OCI-LY1 (cell line): Measurements from ENCODE around the gene MPP4.

Source experiments
- H2AFZ ChIP-seq: fragments of 200-600 bp; sonication (generic), shearing (Covaris generic); 2 replicates; pipeline ENCODE4 v1.6.0; 2014; ENCODE audit warnings: antibody characterized with exemption, mild to moderate bottlenecking, low read length
- H3F3A ChIP-seq: fragments of 200-600 bp; sonication (generic), shearing (Covaris generic); 2 replicates; pipeline ENCODE4 v1.6.0; 2014; ENCODE audit warnings: mild to moderate bottlenecking, antibody characterized with exemption, low read length, moderate library complexity; ENCODE audit not compliant: insufficient read depth
- H3K27ac ChIP-seq: fragments of 200-600 bp; sonication (generic); 2 replicates; pipeline ENCODE4 v1.5.1; 2014; ENCODE audit warnings: low read length, mixed run types, mild to moderate bottlenecking, low read depth; ENCODE audit not compliant: poor library complexity, severe bottlenecking
- H3K27me3 ChIP-seq: fragments of 200-600 bp; sonication (generic); 2 replicates; pipeline ENCODE4 v1.6.0; 2014; ENCODE audit warnings: antibody characterized with exemption, mild to moderate bottlenecking, low read length, moderate library complexity; ENCODE audit not compliant: insufficient read depth
- H3K36me3 ChIP-seq: fragments of 200-600 bp; sonication (generic); 2 replicates; pipeline ENCODE4 v1.6.1; 2014; ENCODE audit warnings: mild to moderate bottlenecking, antibody characterized with exemption, low read length, moderate library complexity, mixed read lengths; ENCODE audit not compliant: insufficient read depth
- H3K4me1 ChIP-seq: fragments of 200-600 bp; sonication (generic); 2 replicates; pipeline ENCODE4 v1.5.1; 2014; ENCODE audit warnings: mild to moderate bottlenecking, low read length, moderate library complexity; ENCODE audit not compliant: insufficient read depth, severe bottlenecking
- H3K4me2 ChIP-seq: fragments of 200-600 bp; sonication (generic), shearing (Covaris generic); 2 replicates; pipeline ENCODE4 v1.6.1; 2014; ENCODE audit warnings: low read length
- H3K4me3 ChIP-seq: fragments of 200-600 bp; sonication (generic); 2 replicates; pipeline ENCODE4 v1.5.1; 2014; ENCODE audit warnings: low read length, low read depth, mild to moderate bottlenecking, mixed read lengths; ENCODE audit not compliant: poor library complexity, severe bottlenecking
- H3K79me2 ChIP-seq: fragments of 200-600 bp; shearing (Covaris generic); 2 replicates; pipeline ENCODE4 v1.6.1; 2016; ENCODE audit warnings: mixed run types, low read length, mixed read lengths; ENCODE audit not compliant: insufficient read depth
- H3K9ac ChIP-seq: fragments of 200-600 bp; sonication (generic), shearing (Covaris generic); 2 replicates; pipeline ENCODE4 v1.6.1; 2014; ENCODE audit warnings: mild to moderate bottlenecking, low read length, mixed read lengths
- H3K9me2 ChIP-seq: fragments of 200-600 bp; sonication (generic), shearing (Covaris generic); 2 replicates; pipeline ENCODE4 v1.6.1; 2014; ENCODE audit warnings: low read depth, mild to moderate bottlenecking, low read length, mixed read lengths
- H3K9me3 ChIP-seq: fragments of 200-600 bp; shearing (Covaris generic); 2 replicates; pipeline ENCODE4 v1.6.1; 2014; ENCODE audit warnings: low read length, mixed read lengths
- H4K20me1 ChIP-seq: fragments of 200-600 bp; sonication (generic), shearing (Covaris generic); 2 replicates; pipeline ENCODE4 v1.6.0; 2016; ENCODE audit warnings: mild to moderate bottlenecking, low read length; ENCODE audit not compliant: insufficient read depth
- EZH2 ChIP-seq: fragments of 200-600 bp; sonication (generic), shearing (Covaris generic); IDR thresholded peaks from 2 replicates; pipeline ENCODE4 v1.8.0; 2017; ENCODE audit warnings: borderline replicate concordance, mixed run types, mild to moderate bottlenecking, antibody characterized with exemption, low read length, moderate library complexity, mixed read lengths
- TF ChIP-seq, protein P1 (sequence below): fragments of 200-600 bp; sonication (generic), shearing (Covaris generic); IDR thresholded peaks from 2 replicates; pipeline ENCODE4 v1.5.1; 2017; ENCODE audit warnings: mild to moderate bottlenecking, antibody characterized with exemption, low read length, moderate library complexity, mixed read lengths

The MPP4 gene

DNA sequence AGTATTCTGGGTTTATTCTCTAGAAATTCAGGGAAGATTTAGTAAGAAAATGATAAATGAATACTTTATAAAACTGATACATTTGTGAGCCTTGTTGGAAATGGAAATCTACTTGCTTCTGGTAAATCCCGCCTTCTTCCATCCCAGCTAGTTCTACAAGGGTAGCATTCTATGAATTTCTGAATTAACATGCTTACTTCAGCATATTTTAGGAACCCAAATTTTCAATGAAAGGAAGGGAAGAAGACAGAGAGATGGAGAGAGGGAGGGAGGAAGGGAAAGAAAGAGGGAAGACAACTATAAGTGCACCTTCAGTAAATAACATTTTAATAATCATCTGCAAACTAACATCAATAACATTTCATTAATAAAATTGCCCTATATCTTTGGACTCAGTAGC, 28.6 kb downstream of the MPP4 start:
- no peaks in the 10 kb centered on the region for H3K9me3 ChIP-seq
- no peaks in the 10 kb centered on the region for H4K20me1 ChIP-seq
- H3K36me3 ChIP-seq, result no peaks in the 10 kb centered on the region
- H3K27me3 ChIP-seq, result peaks cover 4% of the 10 kb centered on the region; the same call in 1 of the 2 replicates
- H3K4me2 ChIP-seq, result no peak overlapping the region
- H2AFZ ChIP-seq, result no peak overlapping the region
- no peaks in the 10 kb centered on the region for H3K9me2 ChIP-seq
- H3F3A ChIP-seq, result no peaks in the 10 kb centered on the region
- H3K4me3 ChIP-seq, result no peak overlapping the region
- no peak for TF ChIP-seq EZH2
- TF ChIP-seq, protein P1, sequence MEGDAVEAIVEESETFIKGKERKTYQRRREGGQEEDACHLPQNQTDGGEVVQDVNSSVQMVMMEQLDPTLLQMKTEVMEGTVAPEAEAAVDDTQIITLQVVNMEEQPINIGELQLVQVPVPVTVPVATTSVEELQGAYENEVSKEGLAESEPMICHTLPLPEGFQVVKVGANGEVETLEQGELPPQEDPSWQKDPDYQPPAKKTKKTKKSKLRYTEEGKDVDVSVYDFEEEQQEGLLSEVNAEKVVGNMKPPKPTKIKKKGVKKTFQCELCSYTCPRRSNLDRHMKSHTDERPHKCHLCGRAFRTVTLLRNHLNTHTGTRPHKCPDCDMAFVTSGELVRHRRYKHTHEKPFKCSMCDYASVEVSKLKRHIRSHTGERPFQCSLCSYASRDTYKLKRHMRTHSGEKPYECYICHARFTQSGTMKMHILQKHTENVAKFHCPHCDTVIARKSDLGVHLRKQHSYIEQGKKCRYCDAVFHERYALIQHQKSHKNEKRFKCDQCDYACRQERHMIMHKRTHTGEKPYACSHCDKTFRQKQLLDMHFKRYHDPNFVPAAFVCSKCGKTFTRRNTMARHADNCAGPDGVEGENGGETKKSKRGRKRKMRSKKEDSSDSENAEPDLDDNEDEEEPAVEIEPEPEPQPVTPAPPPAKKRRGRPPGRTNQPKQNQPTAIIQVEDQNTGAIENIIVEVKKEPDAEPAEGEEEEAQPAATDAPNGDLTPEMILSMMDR, result no peak
- no peak overlapping the region for H3K27ac ChIP-seq
- H3K9ac ChIP-seq, result no peak overlapping the region
- H3K4me1 ChIP-seq, result no peaks in the 10 kb centered on the region
- H3K79me2 ChIP-seq, result no peaks in the 10 kb centered on the region

DNA sequence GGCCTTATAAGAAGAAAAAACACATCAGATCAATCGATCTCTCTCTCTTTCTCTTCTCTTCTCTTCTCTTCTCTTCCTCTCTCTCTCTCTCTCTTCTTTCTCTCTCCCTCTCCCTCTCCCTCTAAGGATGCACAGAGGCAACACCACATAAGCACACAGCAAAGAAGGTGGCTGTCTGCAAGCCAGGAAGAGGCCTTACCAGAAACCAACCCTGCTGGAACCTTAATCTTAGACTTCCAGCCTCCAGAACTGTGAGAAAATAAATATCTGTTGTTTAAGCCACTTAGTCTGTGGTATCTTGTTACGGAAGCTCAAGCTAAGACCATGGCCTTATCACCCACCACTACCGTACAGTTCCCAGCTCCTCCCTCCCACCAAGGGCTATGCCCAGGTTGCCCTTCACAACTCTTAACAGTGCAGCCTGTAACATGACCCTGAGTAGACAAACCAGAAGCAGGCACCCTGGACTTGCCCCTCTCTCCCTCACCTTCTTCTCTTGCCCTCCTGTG, 30.0 kb downstream of the MPP4 start:
- Histone ChIP-seq H2AFZ (no peak overlapping the region), H3K9ac (no peak overlapping the region), H3K36me3 (no peaks in the 10 kb centered on the region), H3K4me1 (no peaks in the 10 kb centered on the region), H3K9me3 (no peaks in the 10 kb centered on the region), H3F3A (no peaks in the 10 kb centered on the region), H3K9me2 (no peaks in the 10 kb centered on the region), H3K27me3 (no peaks in the 10 kb centered on the region), H3K4me2 (no peak overlapping the region), H3K4me3 (no peak overlapping the region), H4K20me1 (no peaks in the 10 kb centered on the region), H3K27ac (no peak overlapping the region), H3K79me2 (no peaks in the 10 kb centered on the region)
- no peak for TF ChIP-seq EZH2
- TF ChIP-seq, protein P1, result no peak

DNA sequence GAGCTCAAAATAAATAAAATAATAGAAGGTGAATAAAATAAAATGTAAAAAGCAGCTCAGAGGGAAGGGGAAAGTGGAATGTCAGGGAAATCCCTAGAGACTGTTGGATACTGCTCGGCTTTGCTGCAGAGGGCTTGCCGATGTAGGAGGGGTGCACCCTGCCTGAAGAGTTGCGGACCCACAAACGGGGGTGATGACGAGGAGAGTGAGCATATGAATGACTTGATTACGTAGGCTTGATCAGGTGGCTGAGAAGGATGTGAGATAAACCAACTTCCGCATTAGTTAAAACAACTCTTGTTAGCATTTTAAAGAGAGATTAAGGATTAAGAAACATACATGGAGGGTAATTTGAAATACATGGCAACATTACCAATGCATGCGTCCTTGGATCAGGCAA, 34.1 kb downstream of the MPP4 start:
- no peak overlapping the region for H3K4me2 ChIP-seq
- H3K79me2 ChIP-seq, result no peaks in the 10 kb centered on the region
- no peaks in the 10 kb centered on the region for H3K9me3 ChIP-seq
- no peaks in the 10 kb centered on the region for H3F3A ChIP-seq
- H4K20me1 ChIP-seq, result no peaks in the 10 kb centered on the region
- no peak overlapping the region for H3K9ac ChIP-seq
- H3K9me2 ChIP-seq, result no peaks in the 10 kb centered on the region
- TF ChIP-seq EZH2, result no peak
- TF ChIP-seq, protein P1, result no peak
- H3K4me3 ChIP-seq, result no peak overlapping the region
- no peaks in the 10 kb centered on the region for H3K4me1 ChIP-seq
- no peak overlapping the region for H2AFZ ChIP-seq
- no peak overlapping the region for H3K27ac ChIP-seq
- no peaks in the 10 kb centered on the region for H3K27me3 ChIP-seq
- H3K36me3 ChIP-seq, result no peaks in the 10 kb centered on the region
